ENCODE results near the gene TCEAL8.

The TCEAL8 gene

GRCh38 chrX:103215425-103215991 is 39.4 kb downstream of the TCEAL8 start:
- in situ Hi-C loops (cut with HindIII; ENCODE audit: low sequenced_read_pairs), result no loop called here

- in situ Hi-C loops (cut with HindIII; ENCODE audit: low sequenced_read_pairs), result no loop called here
Observed at GRCh38 chrX:103214870-103215424, 40.0 kb downstream of the TCEAL8 start, which contains the start of gene BEX4. TSS of gene BEX4 (plus strand) at chrX:103215108. CDS start at chrX:103216154, 1,046 bp downstream.

GRCh38 chrX:103212749-103213457 is 42.1 kb downstream of the TCEAL8 start:
- in situ Hi-C loops (cut with HindIII; ENCODE audit: low sequenced_read_pairs), result no loop called here

GRCh38 chrX:103211012-103211715 is 43.8 kb downstream of the TCEAL8 start:
- in situ Hi-C loops (cut with HindIII; ENCODE audit: low sequenced_read_pairs), result no loop called here

- in situ Hi-C loops (cut with HindIII; ENCODE audit: low sequenced_read_pairs), result no loop called here
Observed at GRCh38 chrX:103210056-103210455, 44.9 kb downstream of the TCEAL8 start.

All from DLD1 (cell line).